ENCODE results near the gene EPHA2.
"Not testable (repeated sequence)": the region's sequence is repeated elsewhere in the genome, so short reads cannot be mapped to it uniquely, and the experiment has no call there.

The EPHA2 gene

GRCh38 chr1:16166117-16166516 lies 10.2 kb upstream of the EPHA2 start:
- no peak overlapping the region for H3K4me3 ChIP-seq (ENCODE audit: low read depth, low read length)
- DNase-seq (ENCODE audit: low read depth), result no peak
- TF ChIP-seq, protein P1, sequence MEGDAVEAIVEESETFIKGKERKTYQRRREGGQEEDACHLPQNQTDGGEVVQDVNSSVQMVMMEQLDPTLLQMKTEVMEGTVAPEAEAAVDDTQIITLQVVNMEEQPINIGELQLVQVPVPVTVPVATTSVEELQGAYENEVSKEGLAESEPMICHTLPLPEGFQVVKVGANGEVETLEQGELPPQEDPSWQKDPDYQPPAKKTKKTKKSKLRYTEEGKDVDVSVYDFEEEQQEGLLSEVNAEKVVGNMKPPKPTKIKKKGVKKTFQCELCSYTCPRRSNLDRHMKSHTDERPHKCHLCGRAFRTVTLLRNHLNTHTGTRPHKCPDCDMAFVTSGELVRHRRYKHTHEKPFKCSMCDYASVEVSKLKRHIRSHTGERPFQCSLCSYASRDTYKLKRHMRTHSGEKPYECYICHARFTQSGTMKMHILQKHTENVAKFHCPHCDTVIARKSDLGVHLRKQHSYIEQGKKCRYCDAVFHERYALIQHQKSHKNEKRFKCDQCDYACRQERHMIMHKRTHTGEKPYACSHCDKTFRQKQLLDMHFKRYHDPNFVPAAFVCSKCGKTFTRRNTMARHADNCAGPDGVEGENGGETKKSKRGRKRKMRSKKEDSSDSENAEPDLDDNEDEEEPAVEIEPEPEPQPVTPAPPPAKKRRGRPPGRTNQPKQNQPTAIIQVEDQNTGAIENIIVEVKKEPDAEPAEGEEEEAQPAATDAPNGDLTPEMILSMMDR (IDR thresholded peaks at IDR 0.05; ENCODE audit: control insufficient read depth, extremely low read depth, insufficient read depth), result no peak

DNA sequence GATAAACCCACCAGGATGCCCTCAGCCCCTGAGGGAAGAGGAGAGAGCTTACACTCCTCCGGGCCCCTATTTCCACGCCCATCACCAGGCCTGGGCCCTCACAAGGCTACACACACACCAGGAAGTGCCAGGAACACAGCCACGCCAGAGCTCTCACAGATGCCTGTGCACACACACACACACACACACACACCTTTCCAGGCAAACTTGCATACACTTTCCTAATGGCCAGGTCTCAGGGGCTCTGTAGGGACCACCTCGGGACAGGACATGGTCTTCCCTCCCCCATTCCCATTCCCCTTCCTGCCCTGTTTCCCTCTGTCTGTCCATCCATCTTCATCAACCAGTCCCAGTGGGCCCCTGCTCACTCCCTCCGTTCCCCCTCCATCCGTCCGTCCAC lies 9.7 kb upstream of the EPHA2 start:
- H3K4me3 ChIP-seq (ENCODE audit: low read depth, low read length), result no peak overlapping the region
- no peak for DNase-seq (ENCODE audit: low read depth)
- TF ChIP-seq, protein P1 (IDR thresholded peaks at IDR 0.05; ENCODE audit: control insufficient read depth, extremely low read depth, insufficient read depth), result no peak

GRCh38 chr1:16165073-16165364 lies 9.2 kb upstream of the EPHA2 start:
- DNase-seq (ENCODE audit: low read depth), result no peak
- H3K4me3 ChIP-seq (ENCODE audit: low read depth, low read length), result no peak overlapping the region
- TF ChIP-seq, protein P1 (IDR thresholded peaks at IDR 0.05; ENCODE audit: control insufficient read depth, extremely low read depth, insufficient read depth), result no peak

- TF ChIP-seq, protein P1 (IDR thresholded peaks at IDR 0.05; ENCODE audit: control insufficient read depth, extremely low read depth, insufficient read depth), result no peak
- DNase-seq (ENCODE audit: low read depth), result no peak
- no peak overlapping the region for H3K4me3 ChIP-seq (ENCODE audit: low read depth, low read length)
Observed at GRCh38 chr1:16164213-16165072, 8.6 kb upstream of the EPHA2 start.

- not testable (repeated sequence) for DNase-seq (ENCODE audit: low read depth); H3K4me3 ChIP-seq (ENCODE audit: low read depth, low read length)
Observed at GRCh38 chr1:16163608-16164212, 7.8 kb upstream of the EPHA2 start.

DNA sequence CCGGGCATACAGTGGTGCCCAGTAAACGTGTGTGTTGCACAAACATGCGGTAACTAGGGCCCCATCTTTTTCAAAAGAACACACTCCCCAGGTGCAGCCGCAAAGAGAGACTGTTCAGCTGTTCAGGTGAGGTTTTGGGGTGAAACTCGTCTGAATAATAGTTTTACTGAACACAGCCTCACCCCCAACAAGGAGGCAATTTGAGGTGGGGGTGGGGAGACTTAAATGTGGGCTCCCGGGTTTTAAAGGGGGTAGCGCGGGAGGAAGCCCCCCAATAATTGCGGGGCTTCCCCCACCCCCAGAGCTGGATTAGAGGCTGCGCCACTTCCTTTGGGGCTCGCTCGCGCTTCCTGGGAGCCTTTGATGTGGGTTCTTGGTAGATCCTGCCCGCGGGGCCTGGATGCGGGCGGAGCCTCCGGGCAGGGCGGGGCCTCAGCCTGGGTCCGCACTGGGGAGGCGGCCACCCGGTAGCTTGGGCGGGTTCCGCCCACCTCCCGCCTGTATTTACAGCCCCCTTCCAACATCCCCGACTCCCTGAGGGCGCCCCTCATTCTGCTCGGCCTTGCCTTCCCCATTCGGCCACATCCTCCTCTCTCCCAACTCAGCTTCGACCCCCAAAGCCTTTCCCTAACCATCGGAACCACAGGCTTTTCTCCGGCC lies 6.4 kb upstream of the EPHA2 start:
- no peak for DNase-seq (ENCODE audit: low read depth)
- no peak overlapping the region for H3K4me3 ChIP-seq (ENCODE audit: low read depth, low read length)

DNA sequence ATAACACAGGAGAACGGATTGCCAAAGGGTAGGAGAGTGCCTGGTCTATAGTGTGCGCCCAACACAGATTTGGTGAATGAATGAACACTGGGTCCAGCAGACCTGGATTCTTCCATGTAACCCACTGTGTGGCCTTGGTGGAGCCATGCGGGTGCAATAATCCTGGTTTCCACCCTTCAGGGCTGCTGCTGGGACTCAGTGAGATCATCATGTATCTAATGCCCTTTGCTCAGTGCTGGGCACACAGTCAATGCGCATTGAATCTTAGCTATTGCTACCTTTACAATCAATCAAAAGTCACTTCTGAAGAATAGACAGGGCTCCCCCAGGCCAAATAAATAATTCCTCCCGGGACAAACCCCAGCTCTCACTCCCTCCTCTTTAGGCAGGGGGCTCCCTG lies 5.8 kb upstream of the EPHA2 start:
- DNase-seq (ENCODE audit: low read depth), result no peak
- no peak overlapping the region for H3K4me3 ChIP-seq (ENCODE audit: low read depth, low read length)
- TF ChIP-seq, protein P1 (IDR thresholded peaks at IDR 0.05; ENCODE audit: control insufficient read depth, extremely low read depth, insufficient read depth), result no peak

More for the DNA sequence above, 6.4 kb upstream of the EPHA2 start:
- TF ChIP-seq, protein P1 (IDR thresholded peaks at IDR 0.05; ENCODE audit: control insufficient read depth, extremely low read depth, insufficient read depth), result no peak
